Glomerular visceral epithelial cell (primary cell): ENCODE results near the gene SLC24A1.
"Not testable (repeated sequence)": the region's sequence is repeated elsewhere in the genome, so short reads cannot be mapped to it uniquely, and the experiment has no call there.

ENCODE experiments used
- DNase-seq: peaks from one replicate; pipeline ENCODE4 v3.0.0-alpha.2; 2016; ENCODE audit errors: extremely low spot score

Gene SLC24A1

DNA sequence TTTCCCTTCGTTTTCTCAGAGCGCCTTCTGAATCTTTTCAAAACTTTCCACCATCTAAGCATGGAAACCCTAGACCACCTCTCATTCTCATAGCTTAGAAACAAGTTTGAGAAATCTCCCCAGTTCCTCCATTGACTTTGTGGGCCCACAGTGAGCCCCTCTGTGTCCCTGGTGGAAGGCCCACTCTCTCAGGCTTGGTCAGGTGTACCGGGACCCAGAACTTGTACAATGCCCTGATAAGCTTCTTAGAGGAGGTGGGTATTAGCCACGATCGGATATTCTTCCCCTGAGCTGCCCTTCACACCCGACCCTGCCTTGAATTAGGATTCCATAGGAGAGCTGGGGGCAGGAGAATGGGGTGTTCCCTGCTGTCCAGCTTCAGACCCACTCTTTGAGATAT is at the start of gene SLC24A1:
Gene SLC24A1, plus strand, starts transcription at position 301 of the 400 bp plus-strand sequence. CDS start 2,143 bp downstream, outside the sequence.
- no peak for DNase-seq

- DNase-seq: no peak
Measured at GRCh38 chr15:65571971-65572370, 49.8 kb upstream of the SLC24A1 start.

- peak; percentile 48 for DNase-seq
Measured at GRCh38 chr15:65576664-65577063, 45.1 kb upstream of the SLC24A1 start.

DNA sequence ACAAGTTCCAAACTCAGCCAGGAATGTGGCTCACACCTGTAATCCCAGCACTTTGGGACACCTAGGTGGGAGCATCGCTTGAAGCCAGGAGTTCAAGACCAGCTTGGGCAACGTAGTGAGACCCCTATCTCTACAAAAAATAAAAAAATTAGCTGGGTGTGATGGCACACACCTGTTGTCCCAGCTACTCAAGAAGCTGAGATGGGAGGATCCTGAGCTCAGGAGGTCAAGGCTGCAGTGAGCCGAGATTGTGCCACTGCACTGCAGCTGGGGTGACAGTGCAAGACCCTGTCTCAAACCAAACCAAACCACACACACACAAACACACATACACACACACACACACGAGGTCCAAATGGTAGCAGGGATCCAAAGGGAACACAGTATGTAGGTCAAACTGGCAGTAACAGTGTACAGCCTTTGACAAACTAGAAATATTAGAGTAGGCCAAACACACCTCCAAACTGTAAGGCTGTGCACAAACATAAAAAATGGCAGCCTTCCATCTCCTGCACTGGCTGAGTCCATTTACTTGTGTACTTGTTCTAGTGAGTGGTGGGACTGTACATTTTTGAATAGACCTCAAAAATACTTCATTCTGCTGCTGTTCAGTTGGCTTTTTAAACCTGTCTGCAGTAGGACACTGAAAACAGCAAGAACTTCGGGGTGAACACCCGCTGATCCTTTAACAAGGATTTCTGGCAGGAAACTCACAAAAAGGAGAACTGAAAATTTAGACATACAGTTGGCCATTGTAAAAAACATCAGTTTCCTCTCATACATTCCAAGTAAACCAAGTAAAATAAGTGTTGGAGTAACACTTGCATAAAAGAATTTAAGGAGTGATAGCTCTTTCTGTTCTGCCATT is 44.4 kb upstream of the SLC24A1 start:
- no peak for DNase-seq

- no peak for DNase-seq
Measured at GRCh38 chr15:65578904-65579728, 42.6 kb upstream of the SLC24A1 start.

DNA sequence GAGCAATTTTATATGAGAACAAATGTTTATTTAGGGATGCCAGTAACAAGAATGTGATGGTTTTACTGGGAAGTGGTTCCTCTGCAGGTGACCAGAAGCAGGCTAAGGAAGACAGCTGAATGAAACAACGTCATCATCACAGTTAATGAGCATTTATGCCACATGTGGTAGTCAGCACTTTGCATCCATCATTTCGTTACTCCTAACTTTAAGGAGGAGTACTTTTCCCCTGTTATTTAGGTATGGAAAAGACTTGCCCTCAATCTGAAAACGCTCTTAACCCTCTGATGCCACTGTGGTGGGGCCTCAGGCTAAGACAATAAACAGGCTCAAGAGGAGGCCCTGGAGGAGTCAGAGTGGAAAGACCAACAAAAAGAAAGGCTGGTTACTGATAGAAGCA is 42.0 kb upstream of the SLC24A1 start:
- DNase-seq: no peak

DNA sequence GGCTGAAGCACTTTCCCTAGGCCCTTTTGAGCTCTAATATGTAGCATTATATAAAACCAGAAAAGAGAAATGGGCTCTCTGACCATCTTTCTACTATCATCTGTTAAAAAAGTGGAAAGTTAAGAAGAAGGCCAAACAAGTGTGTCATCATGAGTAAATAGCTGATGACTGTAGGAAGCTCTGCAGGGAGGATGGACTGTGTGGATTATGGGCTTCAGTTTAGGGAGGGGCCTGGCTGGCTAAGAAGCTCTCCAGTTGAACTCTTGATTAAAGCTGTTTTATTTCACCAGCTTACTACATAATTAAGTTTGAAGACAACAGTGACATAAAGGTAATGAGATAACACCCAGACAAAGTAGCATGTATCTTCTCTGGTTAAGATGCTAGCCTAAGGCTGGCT is 41.5 kb upstream of the SLC24A1 start:
- peak; percentile 18 for DNase-seq

DNA sequence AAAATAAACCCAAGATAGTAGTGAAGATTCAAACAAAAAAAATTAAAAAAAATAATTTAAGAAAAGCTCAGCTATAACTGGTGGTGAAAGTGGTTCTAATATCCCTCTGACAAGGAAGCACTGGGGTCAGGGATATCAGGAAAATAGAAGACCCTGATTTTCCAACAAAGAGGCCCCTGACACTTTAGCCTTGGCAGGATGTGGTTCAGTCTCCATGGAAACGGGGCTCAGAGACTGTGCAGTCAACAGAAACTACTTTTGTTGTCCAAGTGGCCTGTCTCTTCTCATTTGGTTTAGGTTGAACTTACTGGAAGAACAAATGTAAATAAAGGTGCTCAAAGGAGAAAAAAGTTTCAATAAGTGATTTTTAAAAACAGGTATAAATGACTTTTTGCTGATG is 38.0 kb upstream of the SLC24A1 start:
- peak; percentile 57 for DNase-seq

- no peak for DNase-seq
Measured at GRCh38 chr15:65584241-65584640, 37.5 kb upstream of the SLC24A1 start.

GRCh38 chr15:65587094-65587493 is 34.6 kb upstream of the SLC24A1 start:
- no peak for DNase-seq

GRCh38 chr15:65595960-65596359 is 25.8 kb upstream of the SLC24A1 start:
- no peak for DNase-seq

GRCh38 chr15:65598468-65598867 is 23.3 kb upstream of the SLC24A1 start:
- no peak for DNase-seq

GRCh38 chr15:65599677-65600076 is 22.1 kb upstream of the SLC24A1 start:
- DNase-seq: no peak

DNA sequence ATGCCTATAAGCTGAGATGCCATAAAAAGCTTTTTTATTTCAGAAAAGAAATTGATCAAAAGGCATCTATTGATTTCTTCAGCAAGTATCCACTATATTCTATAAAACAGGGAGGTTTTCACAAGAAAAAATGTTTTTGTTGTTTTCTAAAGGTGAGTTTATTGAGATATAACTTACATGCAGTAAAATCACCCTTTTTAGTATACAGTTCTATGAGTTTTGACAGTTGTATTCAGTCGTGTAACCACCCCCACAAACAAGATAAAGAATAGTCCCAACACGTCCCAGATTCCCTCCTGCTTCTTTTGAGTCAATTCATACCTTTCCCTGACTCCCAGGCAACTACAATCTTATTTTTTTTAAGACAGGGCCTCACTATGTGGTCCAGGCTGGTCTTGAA is 18.6 kb upstream of the SLC24A1 start:
- no peak for DNase-seq

DNA sequence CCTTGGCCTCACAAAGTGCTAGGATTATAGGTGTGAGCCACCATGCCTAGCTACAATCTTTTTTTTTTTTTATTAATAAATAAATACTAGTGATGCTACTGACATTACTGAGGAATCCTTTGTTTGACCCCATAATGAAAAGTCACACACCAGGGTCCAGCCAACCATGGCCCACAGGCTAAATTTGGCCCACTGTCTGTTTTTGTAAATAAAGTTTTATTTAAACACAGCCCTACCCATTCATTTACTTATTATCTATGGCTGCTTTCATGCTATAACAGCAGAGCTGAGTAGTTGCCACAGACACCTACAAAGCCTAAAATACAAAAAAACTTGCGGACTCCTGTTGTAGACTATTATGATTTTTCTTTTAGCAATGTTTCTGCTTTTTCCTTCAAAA is 18.2 kb upstream of the SLC24A1 start:
- DNase-seq: no peak

GRCh38 chr15:65610871-65611718 is 10.6 kb upstream of the SLC24A1 start, which contains the start of gene INTS14:
Gene INTS14 (minus strand): TSS chr15:65611131. CDS start chr15:65607380, 3,751 bp downstream.
- DNase-seq: peak; percentile 97

DNA sequence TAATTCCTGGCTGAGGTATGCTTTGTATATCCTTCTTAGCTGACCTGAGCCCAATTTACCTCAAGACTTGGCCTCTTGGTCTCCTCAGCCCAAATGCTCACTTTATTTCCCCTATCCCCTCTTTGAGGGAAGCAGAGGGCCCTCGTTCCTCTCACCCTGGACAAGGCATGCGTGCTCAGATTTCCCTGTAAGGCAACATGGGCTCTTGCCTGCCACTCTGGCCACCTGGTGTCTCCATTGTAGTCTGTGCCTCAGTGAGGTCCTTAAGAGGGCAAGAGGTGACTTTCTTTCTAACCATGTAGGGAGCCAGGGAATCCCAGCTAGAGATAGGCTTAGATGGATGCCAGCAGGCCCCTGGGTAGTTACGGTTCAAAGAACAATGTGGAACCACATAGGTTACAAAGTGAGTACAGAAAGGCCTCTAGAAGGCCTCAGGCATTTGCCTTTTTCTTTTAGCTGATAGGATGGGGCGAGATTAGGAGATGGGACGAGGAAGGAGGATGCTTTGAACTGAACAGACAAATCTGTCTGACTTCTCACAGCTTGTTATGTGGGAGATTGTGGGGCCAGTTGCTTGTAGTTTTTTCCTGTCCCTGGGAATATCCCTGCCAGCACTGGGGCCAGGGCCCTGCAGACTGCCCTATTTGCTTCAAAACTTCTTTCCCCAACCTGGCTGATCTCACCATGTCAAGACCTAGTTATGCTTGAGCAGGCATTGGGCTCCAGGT is 9.7 kb upstream of the SLC24A1 start:
- no peak for DNase-seq

DNA sequence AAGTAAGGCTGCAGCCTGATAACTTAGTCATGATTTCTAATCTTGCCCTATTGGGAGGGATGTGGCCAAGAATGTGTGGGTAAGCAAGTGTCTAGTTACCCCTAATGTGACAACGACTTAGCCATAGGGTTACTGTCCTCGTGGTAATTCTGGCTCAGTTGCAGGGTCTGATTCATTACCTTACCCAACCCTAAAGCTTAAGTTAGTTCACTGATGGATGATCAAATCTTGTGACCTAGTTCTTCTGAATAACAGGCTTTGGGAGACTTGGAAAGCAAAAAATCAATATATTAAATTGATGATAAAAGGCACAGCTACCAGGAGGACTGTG is 9.2 kb upstream of the SLC24A1 start:
- no peak for DNase-seq

GRCh38 chr15:65612949-65613744 is 8.6 kb upstream of the SLC24A1 start:
- no peak for DNase-seq

DNA sequence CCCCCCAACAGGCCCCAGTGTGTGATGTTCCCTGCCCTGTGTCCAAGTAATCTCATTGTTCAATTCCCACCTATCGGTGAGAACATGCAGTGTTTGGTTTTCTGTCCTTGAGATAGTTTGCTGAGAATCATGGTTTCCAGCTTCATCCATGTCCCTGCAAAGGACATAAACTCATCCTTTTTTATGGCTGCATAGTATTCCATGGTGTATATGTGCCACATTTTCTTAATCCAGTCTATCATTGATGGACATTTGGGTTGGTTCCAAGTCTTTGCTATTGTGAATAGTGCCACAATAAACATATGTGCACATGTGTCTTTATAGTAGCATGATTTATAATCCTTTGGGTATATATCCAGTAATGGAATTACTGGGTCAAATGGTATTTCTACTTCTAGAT is 5.9 kb upstream of the SLC24A1 start:
- not testable (repeated sequence) for DNase-seq
